Endometrial microvascular endothelial cells (primary cell): Measurements from ENCODE around the gene TCL1A. TPM values are rescaled to one million over a fixed set of nuclear protein-coding genes. Genes with fewer than 3 reads are reported as not detected.
"Not testable (repeated sequence)": the region's sequence is repeated elsewhere in the genome, so short reads cannot be mapped to it uniquely, and the experiment has no call there.

ENCODE experiments used
- in situ Hi-C: cut with HindIII; loops from 2 replicates; pipeline ENCODE4 v1.10.0; 2017; ENCODE audit warnings: low sequenced_read_pairs, low pct_unique_long_range_greater_than_20kb; ENCODE audit errors: inconsistent ontology term
- total RNA-seq: library from RNA; depleted of rRNA; stranded (reverse); fragments of >200 nt; gene quantifications from one replicate; pipeline ENCODE4 v1.2.3, GENCODE V29; 2015; ENCODE audit errors: inconsistent ontology term

TCL1A gene
- total RNA-seq, 1 donor from 2014 or later: not detected

DNA sequence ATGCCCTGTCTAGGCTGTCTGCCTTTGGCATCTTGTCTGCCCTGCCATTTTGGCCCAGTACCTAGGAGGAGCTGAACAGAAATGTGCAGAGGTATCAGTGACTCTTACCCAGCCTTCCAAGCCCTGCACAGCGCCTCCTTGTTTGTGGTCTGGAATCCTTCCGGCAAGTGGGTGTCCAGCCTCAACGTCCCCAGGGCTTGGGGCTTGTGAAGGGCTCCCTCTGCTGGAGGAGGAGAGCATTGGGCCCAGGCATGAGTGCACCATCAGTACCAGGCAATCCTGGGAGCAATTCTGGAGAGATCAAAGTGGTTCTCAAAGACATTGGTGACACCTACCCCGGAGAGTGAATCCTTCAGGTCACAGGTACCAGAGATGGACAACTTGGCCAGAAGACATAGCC lies 30.1 kb downstream of the TCL1A start:
- in situ Hi-C loops: no loop called here

- in situ Hi-C loops: no loop called here
These were observed 32.8 kb downstream of the TCL1A start for GRCh38 chr14:95681153-95681552.

DNA sequence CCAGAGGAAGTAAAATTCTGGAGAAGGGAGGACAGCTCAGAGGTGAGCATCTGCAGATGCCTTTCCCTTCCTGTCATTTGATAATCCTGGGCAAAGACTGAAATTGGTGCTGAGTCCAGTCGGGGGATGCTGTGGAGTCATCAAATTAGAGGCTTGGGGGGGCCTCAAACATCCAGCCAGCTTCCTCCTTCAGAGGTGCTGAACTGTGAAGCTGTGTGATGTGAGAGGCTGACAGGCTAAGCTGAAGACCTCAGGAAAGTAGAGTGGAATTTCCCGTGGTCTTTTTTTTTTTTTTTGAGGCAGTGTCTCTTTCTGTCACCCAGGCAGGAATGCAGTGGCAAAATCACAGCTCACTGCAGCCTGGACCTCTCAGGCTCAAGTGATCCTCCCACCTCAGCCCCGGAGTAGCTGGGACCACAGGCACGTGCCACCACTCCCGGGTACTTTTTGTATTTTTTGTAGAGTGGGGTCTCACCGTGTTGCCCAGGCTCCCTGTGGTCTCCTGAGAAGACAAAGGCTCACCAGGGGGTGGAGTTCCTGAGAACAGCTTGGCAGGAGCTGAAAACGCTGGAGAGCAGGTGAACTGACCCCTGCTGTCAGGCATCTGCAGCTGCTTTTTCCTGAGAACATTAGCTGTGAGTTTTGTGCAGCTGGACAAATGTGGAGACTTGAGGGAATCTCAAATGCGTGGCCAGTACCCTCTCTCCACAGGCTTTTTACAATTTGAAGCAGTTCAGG lies 33.8 kb downstream of the TCL1A start:
- in situ Hi-C loops: no loop called here

DNA sequence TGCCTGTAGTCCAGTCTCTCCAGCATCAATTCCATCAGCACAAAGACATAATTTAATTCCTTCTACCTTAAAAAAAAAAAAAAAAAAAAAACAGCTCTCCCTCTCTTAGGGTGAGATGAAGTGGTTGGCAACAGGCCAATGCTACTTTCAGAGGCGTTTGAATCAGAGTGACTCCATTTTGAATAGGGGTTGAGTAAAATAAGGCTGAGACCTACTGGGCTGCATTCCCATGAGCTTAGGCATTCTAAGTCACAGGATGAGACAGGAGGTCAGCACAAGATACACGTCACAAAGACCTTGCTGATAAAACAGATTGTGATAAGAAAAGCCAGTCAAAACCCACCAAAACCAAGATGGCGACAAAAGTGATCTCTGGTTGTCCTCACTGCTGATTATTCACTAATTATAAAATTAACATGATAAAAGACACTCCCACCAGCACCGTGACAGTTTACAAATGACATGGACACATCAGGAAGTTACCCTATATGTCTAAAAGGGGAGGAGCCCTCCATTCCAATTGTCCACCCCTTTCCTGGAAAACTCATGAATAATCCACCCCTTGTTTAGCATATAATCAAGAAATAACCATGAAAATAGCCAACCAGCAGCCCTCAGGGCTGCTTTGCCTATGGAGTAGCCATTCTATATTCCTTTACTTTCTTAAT lies 34.6 kb downstream of the TCL1A start:
- in situ Hi-C loops: no loop called here

GRCh38 chr14:95677179-95677835 lies 36.6 kb downstream of the TCL1A start:
- in situ Hi-C loops: no loop called here

GRCh38 chr14:95675486-95675885 lies 38.4 kb downstream of the TCL1A start:
- in situ Hi-C loops: no loop called here

GRCh38 chr14:95674613-95675012 lies 39.3 kb downstream of the TCL1A start:
- in situ Hi-C loops: no loop called here

GRCh38 chr14:95668235-95668772 lies 45.6 kb downstream of the TCL1A start:
- in situ Hi-C loops: no loop called here

DNA sequence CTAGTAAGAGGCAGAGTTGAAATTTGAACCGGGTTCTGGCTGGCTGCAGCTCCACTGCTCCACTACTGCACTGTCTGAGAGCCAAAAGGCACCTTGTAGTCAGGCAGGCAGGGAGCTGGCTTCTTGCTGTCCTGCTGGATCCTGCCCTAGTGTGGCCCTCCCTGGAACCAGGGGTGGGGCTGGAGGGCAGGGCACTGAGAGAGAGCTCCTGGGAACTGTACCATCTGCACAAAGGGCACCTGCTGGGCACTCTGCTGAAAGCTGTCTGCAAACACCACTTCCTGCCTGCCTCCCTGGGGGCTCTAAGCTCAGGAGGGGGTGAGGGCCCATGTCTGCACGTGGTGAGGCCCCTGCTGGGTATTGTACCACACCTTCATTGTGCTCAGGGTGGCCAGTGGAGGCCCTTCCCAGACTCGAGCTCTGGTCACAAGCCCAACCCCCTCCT lies 46.7 kb downstream of the TCL1A start:
- in situ Hi-C loops: no loop called here

DNA sequence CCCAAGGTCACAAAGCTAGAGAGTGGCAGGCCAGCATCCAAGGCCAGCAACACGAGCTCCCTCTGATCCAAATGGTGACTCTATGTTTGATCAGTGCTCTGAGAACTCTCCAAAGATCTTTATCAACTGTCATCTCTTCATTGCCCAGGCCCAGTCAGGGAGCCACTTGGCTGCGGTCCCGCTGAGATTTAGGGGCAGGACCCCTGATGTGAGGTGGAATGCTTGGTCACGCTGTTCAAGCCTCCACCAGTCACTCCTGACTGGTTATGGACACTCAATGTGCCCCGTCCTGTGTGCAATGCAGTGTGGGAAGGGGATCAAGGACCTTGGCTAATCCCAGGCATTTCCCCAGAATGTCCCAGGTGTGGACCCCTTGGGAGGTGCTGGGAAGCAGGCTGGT lies 47.5 kb downstream of the TCL1A start:
- in situ Hi-C loops: no loop called here

GRCh38 chr14:95665530-95665929 lies 48.4 kb downstream of the TCL1A start:
- in situ Hi-C loops: not testable (repeated sequence)

DNA sequence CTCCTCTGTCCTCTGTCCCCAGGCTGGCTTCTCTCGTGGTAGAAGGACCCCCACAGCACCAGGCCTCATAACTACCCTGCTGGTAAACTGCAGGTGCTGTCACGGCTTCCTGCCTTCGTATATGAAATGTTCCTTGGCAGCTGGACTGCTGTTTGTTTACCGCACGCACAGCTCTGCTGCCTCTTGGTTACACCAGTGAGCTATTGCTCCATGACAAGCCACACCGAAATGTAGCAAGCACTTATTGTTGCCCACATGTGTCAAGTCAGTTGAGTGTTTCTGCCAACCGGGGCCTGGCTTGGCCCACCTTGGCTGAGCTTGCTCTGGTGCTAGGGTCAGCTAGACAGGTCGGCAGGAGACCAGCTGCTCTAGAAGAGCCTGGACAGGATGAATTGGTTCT lies 49.4 kb downstream of the TCL1A start:
- in situ Hi-C loops: no loop called here

DNA sequence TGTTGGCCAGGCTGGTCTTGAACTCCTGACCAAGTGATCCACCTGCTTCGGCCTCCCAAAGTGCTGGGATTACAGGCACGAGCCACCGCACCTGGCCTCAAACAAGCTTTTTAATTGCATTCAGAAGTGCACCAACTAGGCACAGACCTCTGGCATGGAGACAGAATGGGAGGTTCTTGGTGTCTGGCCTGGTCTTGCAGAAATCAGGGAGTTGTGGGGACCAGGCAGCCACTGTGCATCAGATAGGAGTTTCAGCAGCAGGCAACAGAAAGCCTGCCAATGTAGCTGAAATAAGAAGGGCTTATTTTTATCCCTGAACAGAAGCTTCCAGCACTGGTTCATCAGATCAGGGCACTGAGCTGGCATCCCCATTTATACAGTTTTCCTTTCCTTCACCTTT lies 49.9 kb downstream of the TCL1A start:
- in situ Hi-C loops: no loop called here

DNA sequence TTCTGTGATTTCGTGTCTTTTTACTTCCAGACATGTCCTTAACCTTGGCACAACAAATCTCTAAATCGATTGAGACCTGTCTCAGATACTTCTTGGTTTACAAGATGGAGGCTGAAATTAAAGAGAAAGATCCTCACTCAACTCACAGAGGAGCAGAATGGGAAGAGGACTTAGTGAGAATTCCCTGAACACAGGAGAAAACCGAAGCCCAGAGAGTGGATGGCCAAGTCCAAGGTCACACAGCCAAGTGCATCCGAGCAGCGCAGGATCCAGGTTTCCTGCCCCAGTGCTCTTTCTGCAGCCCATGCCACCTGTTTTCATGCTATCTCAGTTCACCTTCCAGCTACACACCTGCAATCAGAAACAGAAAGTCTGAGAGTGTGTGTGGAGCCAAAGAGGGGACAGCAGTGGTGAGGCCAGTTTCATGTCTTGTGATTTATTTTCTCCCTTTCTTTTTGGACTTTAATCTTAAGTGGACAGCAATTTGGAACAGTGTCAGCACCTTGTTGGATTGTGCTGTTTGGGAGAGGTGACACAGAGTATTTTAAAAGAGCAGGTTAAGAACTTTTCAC lies 50.6 kb downstream of the TCL1A start:
- in situ Hi-C loops: no loop called here

- in situ Hi-C loops: no loop called here
These were observed 51.3 kb downstream of the TCL1A start for GRCh38 chr14:95662376-95663186.

DNA sequence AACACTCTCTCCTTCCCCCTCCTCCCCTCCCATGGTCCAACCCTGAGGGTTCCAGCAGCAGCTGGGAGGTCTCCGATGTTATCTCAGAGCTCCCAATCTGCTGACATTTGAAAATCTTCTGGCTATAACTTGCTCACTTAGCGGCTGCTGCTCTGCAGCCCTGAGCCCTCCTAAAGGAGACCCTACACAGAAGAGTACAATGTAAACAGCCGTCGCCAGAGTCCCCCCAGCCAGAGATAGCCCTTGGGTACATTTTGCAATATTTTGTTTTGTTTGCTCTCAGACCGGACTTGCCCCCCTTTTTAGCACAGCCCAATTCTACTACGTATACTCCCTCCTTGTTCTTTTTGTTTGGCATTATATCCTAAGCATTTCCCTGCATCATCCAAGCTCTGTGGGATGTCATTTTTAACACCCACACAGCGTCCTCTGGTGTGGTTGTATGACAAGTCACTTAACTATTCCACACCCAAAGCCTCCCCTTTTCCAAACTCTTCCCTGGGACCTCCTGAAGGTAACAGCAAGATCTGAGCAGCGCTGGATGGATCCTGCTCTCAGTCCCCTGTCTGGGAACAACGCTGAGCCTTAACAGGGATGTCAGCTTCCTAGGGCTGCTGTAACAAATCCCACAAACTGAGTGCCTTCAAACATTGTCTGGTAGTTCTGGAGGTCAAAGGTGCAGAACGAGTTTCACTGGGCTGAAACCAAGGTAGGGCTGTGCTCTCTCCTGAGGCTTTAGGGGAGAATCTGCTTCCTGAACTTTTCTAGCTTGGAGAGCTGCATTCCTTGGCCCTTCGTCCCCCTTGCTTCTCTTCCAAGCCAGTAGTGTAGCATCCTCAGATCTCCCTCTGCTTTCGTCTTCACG lies 53.0 kb downstream of the TCL1A start:
- in situ Hi-C loops: no loop called here

GRCh38 chr14:95659990-95660385 lies 53.9 kb downstream of the TCL1A start:
- in situ Hi-C loops: no loop called here
